Adrenal gland (tissue), 5 donors: ENCODE results near the gene YBX1.

Experiments used
- CTCF ChIP-seq, 6 experiments: fragments of 450-650 bp in 4 of 6; fragments of 200-600 bp in 2 of 6; sonication (generic) in 1 of 6; IDR thresholded peaks; 1 replicate in 5 of 6; 2 replicates in 1 of 6; pipeline versions ENCODE4 v1.5.1 to v1.8.0; 2016 to 2021; ENCODE audit warnings: antibody characterized with exemption in 6 of 6, mild to moderate bottlenecking in 2 of 6, moderate library complexity in 1 of 6
- POLR2A ChIP-seq, 2 donors: fragments of 450-650 bp; IDR thresholded peaks; one replicate each; pipeline ENCODE4 v1.6.1; 2017; ENCODE audit warnings: antibody characterized with exemption in 2 of 2, mild to moderate bottlenecking in 2 of 2, moderate library complexity in 1 of 2
- donor health status: DM: no; HTN: no; CAD: no.

GRCh38 chr1:42730988-42731387 is 48.8 kb downstream of the YBX1 start:
- no peak for TF ChIP-seq CTCF (IDR thresholded peaks at IDR 0.05)
- no peak for TF ChIP-seq POLR2A (IDR thresholded peaks at IDR 0.05)
